ENCODE data around the gene PHLDB1.
A peak's percentile ranks its signal among the peaks of the same experiment; 100 is the strongest.

DNA sequence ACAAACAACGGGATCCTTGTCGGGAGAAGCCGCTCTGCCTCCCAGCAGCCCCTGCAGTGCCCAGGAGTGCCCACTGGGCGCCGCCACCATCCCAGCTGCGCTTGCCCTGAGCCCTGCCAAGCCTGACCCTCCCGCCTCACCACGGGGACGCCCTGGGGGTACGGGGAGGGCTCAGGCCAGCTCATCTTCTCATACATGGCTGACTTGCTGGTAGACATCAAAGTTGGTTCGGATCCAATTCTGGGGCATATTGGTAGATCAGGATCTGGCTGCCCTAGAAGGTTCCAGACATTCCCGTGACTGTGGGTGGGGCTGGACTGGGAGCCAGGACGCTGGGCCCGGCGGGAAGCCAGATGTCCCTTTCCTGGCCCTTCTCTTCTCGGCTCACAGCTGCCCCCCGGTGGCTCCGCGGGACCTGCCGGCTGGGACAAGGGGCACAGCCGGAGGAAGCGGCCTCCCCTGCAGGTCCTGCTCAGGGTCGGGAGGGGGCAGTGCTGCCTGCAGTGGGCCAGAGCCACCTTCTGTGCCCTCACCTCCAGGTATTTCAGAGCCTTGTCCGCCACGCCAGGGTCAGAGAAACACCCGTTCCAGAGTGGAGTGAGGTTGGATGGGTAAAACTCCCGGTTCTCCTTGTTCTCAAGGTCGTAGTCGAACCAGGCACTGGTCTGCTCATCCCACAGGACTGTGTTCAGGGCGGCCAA is 82.6 kb downstream of the PHLDB1 start:
- TF ChIP-seq CTCF (IDR thresholded peaks at IDR 0.05; ENCODE audit: extremely low read depth in 1 of 2, insufficient read depth in 1 of 2, low read depth in 1 of 2, low read length in 2 of 2) = peak; percentile 91 to 97
- TF ChIP-seq EZH2 (IDR thresholded peaks at IDR 0.05; ENCODE audit: borderline replicate concordance, low read depth, low read length, severe bottlenecking) = no peak
- no peak for TF ChIP-seq MYC (IDR thresholded peaks at IDR 0.05; ENCODE audit: low read depth, low read length)
- TF ChIP-seq POLR2AphosphoS5 (IDR thresholded peaks at IDR 0.05; ENCODE audit: insufficient read depth, low read depth, low read length) = peak; percentile 52
- peak; percentile 58 for TF ChIP-seq POLR2A (IDR thresholded peaks at IDR 0.05; ENCODE audit: low read depth, low read length)
- TF ChIP-seq MAX (IDR thresholded peaks at IDR 0.05; ENCODE audit: insufficient read depth, insufficient read length) = no peak
- TF ChIP-seq JUN (IDR thresholded peaks at IDR 0.05; ENCODE audit: borderline replicate concordance, insufficient read depth, insufficient read length, low read depth) = no peak
- no peak for TF ChIP-seq FOS (IDR thresholded peaks at IDR 0.05; ENCODE audit: borderline replicate concordance, insufficient read depth, low read length)
